ENCODE data around the gene ANTXRL. TPM values are rescaled to one million over a fixed set of nuclear protein-coding genes. Genes with fewer than 3 reads are reported as not detected.
"Not testable (repeated sequence)": the region's sequence is repeated elsewhere in the genome, so short reads cannot be mapped to it uniquely, and the experiment has no call there.

ANTXRL gene
- total RNA-seq, 1 donor from 2014 or later, result not detected

DNA sequence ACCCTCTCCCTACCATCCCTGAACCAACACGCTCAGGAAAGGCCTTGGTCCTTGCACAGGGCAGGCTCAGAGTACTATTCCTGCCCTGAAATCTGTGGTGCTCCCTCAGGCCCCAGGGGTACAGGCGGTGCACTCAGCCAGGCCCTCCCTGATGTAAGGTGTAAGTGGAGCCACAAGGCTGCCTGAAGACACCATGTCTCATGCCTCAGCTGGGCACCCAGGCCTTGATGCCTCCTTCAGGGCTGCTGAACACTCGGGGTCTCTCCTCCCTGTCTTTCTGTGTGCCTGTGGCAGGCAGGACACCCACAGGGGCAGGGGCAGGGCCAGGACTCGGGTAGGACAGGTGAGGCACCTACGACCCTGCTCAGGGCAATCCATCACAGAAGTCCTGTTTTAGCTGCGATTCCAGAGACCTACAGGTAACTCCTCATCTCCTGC, 22.9 kb upstream of the ANTXRL start:
- H3K36me3 ChIP-seq, result no peaks in the 10 kb centered on the region
- intact Hi-C loops (cut with micrococcal nuclease), result no loop called here
- no peak overlapping the region for H3K4me3 ChIP-seq
- H3K27ac ChIP-seq (replicated peaks), result no peak overlapping the region
- H3K4me1 ChIP-seq, result no peaks in the 10 kb centered on the region
- no peaks in the 10 kb centered on the region for H3K27me3 ChIP-seq (ENCODE audit: low read depth)
- H3K9me3 ChIP-seq (replicated peaks), result no peaks in the 10 kb centered on the region
- TF ChIP-seq, protein P1, sequence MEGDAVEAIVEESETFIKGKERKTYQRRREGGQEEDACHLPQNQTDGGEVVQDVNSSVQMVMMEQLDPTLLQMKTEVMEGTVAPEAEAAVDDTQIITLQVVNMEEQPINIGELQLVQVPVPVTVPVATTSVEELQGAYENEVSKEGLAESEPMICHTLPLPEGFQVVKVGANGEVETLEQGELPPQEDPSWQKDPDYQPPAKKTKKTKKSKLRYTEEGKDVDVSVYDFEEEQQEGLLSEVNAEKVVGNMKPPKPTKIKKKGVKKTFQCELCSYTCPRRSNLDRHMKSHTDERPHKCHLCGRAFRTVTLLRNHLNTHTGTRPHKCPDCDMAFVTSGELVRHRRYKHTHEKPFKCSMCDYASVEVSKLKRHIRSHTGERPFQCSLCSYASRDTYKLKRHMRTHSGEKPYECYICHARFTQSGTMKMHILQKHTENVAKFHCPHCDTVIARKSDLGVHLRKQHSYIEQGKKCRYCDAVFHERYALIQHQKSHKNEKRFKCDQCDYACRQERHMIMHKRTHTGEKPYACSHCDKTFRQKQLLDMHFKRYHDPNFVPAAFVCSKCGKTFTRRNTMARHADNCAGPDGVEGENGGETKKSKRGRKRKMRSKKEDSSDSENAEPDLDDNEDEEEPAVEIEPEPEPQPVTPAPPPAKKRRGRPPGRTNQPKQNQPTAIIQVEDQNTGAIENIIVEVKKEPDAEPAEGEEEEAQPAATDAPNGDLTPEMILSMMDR (IDR thresholded peaks at IDR 0.05; ENCODE audit: borderline replicate concordance), result no peak
- no peak for DNase-seq

DNA sequence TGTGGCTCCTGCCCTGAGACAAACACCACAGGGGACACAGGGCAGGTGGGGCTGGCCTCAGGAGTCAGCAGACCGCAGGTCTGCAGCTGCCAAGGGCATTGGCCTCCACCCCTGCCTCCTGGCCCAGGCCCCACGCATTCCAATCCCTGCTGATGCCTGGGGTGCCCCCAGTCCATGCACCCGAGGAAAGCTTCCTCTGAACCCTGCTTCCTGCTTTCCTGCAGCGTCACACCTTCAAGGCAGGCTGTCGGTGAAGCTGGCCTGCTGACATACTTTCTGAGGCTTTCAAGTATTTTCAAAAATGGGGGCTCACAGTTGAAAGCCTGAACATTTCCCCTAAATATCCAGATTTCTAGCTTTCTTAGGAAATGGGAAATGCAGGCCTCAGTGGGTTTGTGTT, 22.5 kb upstream of the ANTXRL start:
- TF ChIP-seq, protein P1 (IDR thresholded peaks at IDR 0.05; ENCODE audit: borderline replicate concordance), result no peak
- DNase-seq, result no peak
- no peaks in the 10 kb centered on the region for H3K36me3 ChIP-seq
- H3K4me1 ChIP-seq, result no peaks in the 10 kb centered on the region
- no peaks in the 10 kb centered on the region for H3K27me3 ChIP-seq (ENCODE audit: low read depth)
- no peak overlapping the region for H3K4me3 ChIP-seq
- no peak overlapping the region for H3K27ac ChIP-seq (replicated peaks)
- intact Hi-C loops (cut with micrococcal nuclease), result no loop called here
- H3K9me3 ChIP-seq (replicated peaks), result no peaks in the 10 kb centered on the region

DNA sequence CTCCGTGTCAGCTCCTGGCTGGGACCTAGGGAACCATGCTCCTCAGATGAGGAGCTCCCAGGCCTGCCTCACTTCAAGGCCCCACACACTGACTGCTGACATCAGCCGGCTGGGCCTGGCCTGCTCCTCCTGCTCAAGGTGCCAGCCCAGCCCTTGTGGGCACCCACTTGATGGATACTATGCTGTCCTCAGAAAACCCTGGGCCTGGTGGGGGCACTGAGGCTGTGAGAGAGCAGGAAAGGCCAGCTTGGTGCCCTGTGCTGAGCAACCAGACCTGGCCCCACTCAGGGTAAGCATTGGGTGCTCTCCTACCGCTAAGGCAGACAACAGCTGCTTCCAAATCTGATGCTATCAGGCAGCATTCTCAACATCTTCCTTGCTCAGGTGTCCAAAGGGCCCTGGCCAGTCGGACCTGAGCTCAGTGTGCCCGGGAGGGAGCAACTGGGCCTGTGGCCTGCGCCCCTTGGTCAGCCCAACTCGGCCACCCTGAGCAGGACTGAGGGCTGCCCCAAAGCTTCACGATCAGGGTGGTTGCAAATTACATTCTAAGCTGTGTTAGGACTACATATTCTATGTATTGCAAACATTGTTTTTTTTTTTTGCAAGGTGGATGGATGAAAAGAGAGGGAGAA, 21.9 kb upstream of the ANTXRL start:
- H3K9me3 ChIP-seq (replicated peaks), result no peaks in the 10 kb centered on the region
- no peak for DNase-seq
- no peaks in the 10 kb centered on the region for H3K36me3 ChIP-seq
- intact Hi-C loops (cut with micrococcal nuclease), result no loop called here
- no peak overlapping the region for H3K27ac ChIP-seq (replicated peaks)
- H3K4me1 ChIP-seq, result no peaks in the 10 kb centered on the region
- no peaks in the 10 kb centered on the region for H3K27me3 ChIP-seq (ENCODE audit: low read depth)
- H3K4me3 ChIP-seq, result no peak overlapping the region
- TF ChIP-seq, protein P1 (IDR thresholded peaks at IDR 0.05; ENCODE audit: borderline replicate concordance), result no peak

DNA sequence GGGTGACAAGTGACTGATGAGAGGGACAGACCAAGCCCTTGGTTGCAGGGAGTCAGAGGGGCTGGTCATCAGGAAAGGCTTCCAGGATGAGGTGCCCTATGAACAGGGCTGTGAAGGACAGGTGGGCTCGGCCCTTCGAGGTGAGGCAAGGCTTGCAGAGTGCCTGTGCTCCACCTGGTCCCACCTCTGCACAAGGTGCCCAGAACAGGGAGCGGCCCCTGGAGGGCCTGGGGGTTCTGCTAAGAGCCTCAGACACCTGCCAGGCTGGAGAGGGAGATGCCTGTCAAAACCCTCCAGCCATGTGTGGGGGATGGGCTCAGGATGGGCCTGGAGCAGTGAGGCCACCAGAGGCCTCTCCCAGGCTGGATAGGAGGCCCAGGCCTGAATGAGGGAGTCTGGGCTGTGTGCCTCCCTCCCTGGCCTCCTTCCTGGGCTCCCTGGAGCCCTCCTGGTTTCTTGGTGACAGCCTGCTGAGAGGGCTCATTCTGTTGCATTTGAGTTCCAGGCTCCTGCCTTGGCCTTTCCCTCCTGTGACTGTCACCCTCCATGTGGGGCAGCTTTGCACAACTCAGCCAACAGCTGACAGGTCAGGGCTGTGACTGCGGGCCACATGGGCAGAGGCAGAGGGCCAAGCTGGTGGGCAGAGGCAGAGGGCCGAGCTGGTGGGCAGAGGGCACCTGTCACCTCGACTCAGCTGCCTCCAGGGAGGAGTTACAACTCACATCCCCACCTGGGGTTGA, 21.1 kb upstream of the ANTXRL start:
- DNase-seq; intact Hi-C loops (cut with micrococcal nuclease): not testable (repeated sequence)

DNA sequence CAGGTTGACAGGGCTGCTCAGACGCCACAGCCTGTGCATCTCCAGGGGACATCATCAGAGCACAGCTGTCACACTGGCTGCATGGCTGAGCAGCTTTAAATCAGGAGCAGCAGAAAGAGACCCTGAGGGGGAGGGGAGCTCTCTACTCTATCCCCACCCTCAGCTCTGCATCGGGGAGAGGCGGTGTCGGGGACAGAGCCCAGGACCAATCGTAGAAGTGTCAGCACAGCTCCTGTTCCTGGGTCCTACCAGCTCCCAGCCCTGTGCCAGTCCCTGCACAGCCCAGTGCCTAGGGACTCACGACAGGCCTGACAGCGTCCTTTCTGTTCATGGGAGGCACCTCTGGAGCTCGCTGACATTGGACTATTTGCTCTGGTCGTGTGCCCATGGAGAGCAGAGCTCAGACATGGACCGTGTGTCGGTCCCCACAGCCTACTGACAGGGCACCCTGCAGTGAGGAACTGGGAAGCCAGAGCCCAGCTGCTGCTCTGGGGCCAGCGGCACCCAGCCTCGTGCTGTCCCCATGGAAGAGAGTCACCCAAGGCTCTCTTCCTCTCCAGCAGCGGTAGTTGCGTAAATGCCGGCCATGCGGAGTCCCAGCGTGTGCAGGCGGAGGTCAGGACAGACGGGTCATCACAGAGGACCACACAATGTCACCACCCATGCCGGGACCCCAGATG, 20.4 kb upstream of the ANTXRL start:
- H3K4me1 ChIP-seq, result no peaks in the 10 kb centered on the region
- DNase-seq, result no peak
- H3K4me3 ChIP-seq, result no peak overlapping the region
- H3K27ac ChIP-seq (replicated peaks), result no peak overlapping the region
- no peaks in the 10 kb centered on the region for H3K27me3 ChIP-seq (ENCODE audit: low read depth)
- no peaks in the 10 kb centered on the region for H3K9me3 ChIP-seq (replicated peaks)
- H3K36me3 ChIP-seq, result no peaks in the 10 kb centered on the region
- intact Hi-C loops (cut with micrococcal nuclease), result no loop called here
- TF ChIP-seq, protein P1 (IDR thresholded peaks at IDR 0.05; ENCODE audit: borderline replicate concordance), result no peak

More for the DNA sequence above, 21.1 kb upstream of the ANTXRL start:
- H3K27me3 ChIP-seq (ENCODE audit: low read depth); H3K4me1 ChIP-seq; H3K9me3 ChIP-seq (replicated peaks); H3K27ac ChIP-seq (replicated peaks); H3K36me3 ChIP-seq; H3K4me3 ChIP-seq: not testable (repeated sequence)

All from left ventricle myocardium inferior (tissue), 1 donor.